ENCODE measurements around the gene FPR3. TPM values are rescaled to one million over a fixed set of nuclear protein-coding genes. Genes with fewer than 3 reads are reported as not detected.

FPR3 gene
- total and polyA plus RNA-seq, 12 donors = 0.73 to 16.5 (median 3.1) TPM

DNA sequence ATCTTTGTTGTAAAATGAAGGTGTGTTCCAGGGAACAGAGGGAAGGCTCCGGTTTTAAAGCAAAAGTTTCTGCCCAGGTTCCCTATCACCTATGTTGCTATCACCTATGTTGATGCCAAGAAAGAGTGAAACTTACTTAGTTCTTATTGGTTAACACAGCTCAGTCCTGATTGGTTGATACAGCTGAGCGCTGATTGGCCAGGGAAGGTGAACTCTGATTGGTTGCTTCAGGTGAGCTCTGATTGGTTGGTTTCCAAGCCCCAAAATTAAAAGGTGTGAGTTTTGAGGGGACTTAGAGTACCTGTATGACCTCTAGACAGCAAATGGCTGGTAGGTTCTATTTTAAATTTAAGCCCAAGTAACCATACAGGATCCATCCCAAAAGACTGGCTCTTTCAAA lies 42.2 kb downstream of the FPR3 start:
- TF ChIP-seq, protein P1, sequence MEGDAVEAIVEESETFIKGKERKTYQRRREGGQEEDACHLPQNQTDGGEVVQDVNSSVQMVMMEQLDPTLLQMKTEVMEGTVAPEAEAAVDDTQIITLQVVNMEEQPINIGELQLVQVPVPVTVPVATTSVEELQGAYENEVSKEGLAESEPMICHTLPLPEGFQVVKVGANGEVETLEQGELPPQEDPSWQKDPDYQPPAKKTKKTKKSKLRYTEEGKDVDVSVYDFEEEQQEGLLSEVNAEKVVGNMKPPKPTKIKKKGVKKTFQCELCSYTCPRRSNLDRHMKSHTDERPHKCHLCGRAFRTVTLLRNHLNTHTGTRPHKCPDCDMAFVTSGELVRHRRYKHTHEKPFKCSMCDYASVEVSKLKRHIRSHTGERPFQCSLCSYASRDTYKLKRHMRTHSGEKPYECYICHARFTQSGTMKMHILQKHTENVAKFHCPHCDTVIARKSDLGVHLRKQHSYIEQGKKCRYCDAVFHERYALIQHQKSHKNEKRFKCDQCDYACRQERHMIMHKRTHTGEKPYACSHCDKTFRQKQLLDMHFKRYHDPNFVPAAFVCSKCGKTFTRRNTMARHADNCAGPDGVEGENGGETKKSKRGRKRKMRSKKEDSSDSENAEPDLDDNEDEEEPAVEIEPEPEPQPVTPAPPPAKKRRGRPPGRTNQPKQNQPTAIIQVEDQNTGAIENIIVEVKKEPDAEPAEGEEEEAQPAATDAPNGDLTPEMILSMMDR (IDR thresholded peaks at IDR 0.05) = no peak
- no peaks in the 10 kb centered on the region for H3K27me3 ChIP-seq
- DNase-seq (no peak), ATAC-seq (no peak)
- 89 to 97% methylated on average over 2 of the region's 2 CpGs for WGBS, 2 donors
- no peak overlapping the region for H3K27ac ChIP-seq
- H3K4me3 ChIP-seq = no peak overlapping the region
- H3K36me3 ChIP-seq = no peaks in the 10 kb centered on the region
- intact Hi-C loops (cut with DNase I) = no loop called here
- no peaks in the 10 kb centered on the region for H3K4me1 ChIP-seq
- peaks cover 0 to 39% (median 0%) of the 10 kb centered on the region in 11 donors for H3K9me3 ChIP-seq

DNA sequence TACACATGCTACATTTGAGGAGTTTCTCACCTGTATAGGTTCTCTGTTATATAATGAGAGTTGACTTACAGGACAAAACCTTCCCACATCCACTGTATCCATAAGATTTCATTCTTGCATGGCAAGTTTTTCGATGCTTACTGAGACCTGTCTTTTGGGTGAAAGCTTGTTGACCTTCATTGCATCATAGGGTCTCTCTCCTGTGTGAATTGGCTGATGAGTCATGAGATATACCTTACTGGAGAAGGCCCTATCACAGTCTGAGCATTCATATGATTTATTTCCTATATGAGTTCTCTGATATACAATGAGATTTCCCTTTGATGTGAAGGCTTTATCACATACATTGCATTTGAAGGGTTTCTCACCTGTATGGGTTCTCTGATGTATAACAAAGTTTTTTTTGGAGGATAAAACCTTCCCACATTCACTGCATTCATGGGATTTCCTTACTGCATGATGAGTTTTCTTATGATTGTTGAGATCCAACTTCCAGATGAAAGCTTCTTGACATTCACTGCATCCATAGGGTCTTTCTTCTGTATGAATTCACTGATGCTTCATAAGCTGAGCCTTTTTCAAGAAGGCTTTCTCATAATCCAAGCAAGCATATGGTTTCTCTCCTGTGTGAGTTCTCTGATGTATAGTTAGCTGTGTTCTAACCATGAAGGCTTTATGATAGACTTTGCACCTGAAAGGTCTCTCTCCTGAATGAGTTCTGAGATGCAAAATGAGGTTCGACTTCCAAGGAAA lies 67.1 kb downstream of the FPR3 start:
- ATAC-seq (no peak), DNase-seq (no peak)
- TF ChIP-seq, protein P1 (IDR thresholded peaks at IDR 0.05) = no peak
- Histone ChIP-seq H3K27me3 (no peaks in the 10 kb centered on the region), H3K9me3 (peaks cover 0 to 100% (median 90%) of the 10 kb centered on the region in 11 donors), H3K27ac (no peak overlapping the region), H3K4me3 (no peak overlapping the region), H3K4me1 (no peaks in the 10 kb centered on the region), H3K36me3 (peaks cover 0 to 52% (median 0%) of the 10 kb centered on the region in 9 donors)
- intact Hi-C loops (cut with DNase I) = no loop called here
- WGBS, 2 donors = 91 to 95% methylated on average over 2 of the region's 2 CpGs

- intact Hi-C loops (cut with DNase I) = no loop called here
- WGBS, 2 donors = 99% methylated on average over 4 of the region's 4 CpGs
- H3K4me1 ChIP-seq = no peaks in the 10 kb centered on the region
- ATAC-seq (no peak), DNase-seq (no peak)
- H3K4me3 ChIP-seq = no peak overlapping the region
- peaks cover 7 to 72% (median 58%) of the 10 kb centered on the region in 9 donors for H3K36me3 ChIP-seq
- peaks cover 4 to 100% (median 53%) of the 10 kb centered on the region in 11 donors for H3K9me3 ChIP-seq
- H3K27me3 ChIP-seq = no peaks in the 10 kb centered on the region
- no peak overlapping the region for H3K27ac ChIP-seq
- TF ChIP-seq, protein P1 (IDR thresholded peaks at IDR 0.05) = no peak
Measured at GRCh38 chr19:51873097-51873496, 78.1 kb downstream of the FPR3 start.

Other genes with a start within 250 kb of the FPR3 start
- 1 to 10 TPM; 4.5 to 9.6 (median 8.3) TPM for gene ZNF175, start 223.9 kb upstream of the FPR3 start, total RNA-seq
- gene ZNF175, start 223.9 kb upstream of the FPR3 start, polyA plus RNA-seq = 1 to 10 TPM; 1.6 to 3.4 TPM
- gene SIGLEC5, start 164.8 kb upstream of the FPR3 start, total RNA-seq = 1 to 10 TPM in 1 of 10 donors, under 1 TPM in 6, not detected in 3; 0.11 to 1.2 (median 0.41) TPM
- gene SIGLEC5, start 164.8 kb upstream of the FPR3 start, polyA plus RNA-seq = under 1 TPM in 1 of 2 donors, not detected in 1; 0.01 TPM
- 1 to 10 TPM in 6 of 10 donors, under 1 TPM in 3, not detected in 1; 0.57 to 9.6 (median 1.3) TPM for gene SIGLEC14, start 148.3 kb upstream of the FPR3 start, total RNA-seq
- under 1 TPM; 0.37 to 0.93 TPM for gene SIGLEC14, start 148.3 kb upstream of the FPR3 start, polyA plus RNA-seq
- 10 to 100 TPM in 6 of 10 donors, 1 to 10 TPM in 4; 6.4 to 16.1 (median 10.1) TPM for gene SPACA6, start 101.8 kb upstream of the FPR3 start, total RNA-seq
- gene SPACA6, start 101.8 kb upstream of the FPR3 start, polyA plus RNA-seq = 10 to 100 TPM in 1 of 2 donors, 1 to 10 TPM in 1; 8.6 to 45.1 TPM
- 1 to 10 TPM in 1 of 10 donors, under 1 TPM in 8, not detected in 1; 0.17 to 1.3 (median 0.47) TPM for gene HAS1, start 71.2 kb upstream of the FPR3 start, total RNA-seq
- under 1 TPM; 0.44 to 0.83 TPM for gene HAS1, start 71.2 kb upstream of the FPR3 start, polyA plus RNA-seq
- gene FPR1, start 43.3 kb upstream of the FPR3 start, total RNA-seq = 10 to 100 TPM in 2 of 10 donors, 1 to 10 TPM in 8; 1.5 to 16.9 (median 4.0) TPM
- 1 to 10 TPM in 1 of 2 donors, under 1 TPM in 1; 0.95 to 4.4 TPM for gene FPR1, start 43.3 kb upstream of the FPR3 start, polyA plus RNA-seq
- gene FPR2, start 34.0 kb upstream of the FPR3 start, total RNA-seq = 1 to 10 TPM in 4 of 10 donors, under 1 TPM in 6; 0.17 to 5.8 (median 0.54) TPM
- under 1 TPM in 1 of 2 donors, not detected in 1; 0.67 TPM for gene FPR2, start 34.0 kb upstream of the FPR3 start, polyA plus RNA-seq
- gene ZNF577, start 92.8 kb downstream of the FPR3 start, total RNA-seq = 10 to 100 TPM in 2 of 10 donors, 1 to 10 TPM in 8; 4.6 to 12.4 (median 8.6) TPM
- gene ZNF577, start 92.8 kb downstream of the FPR3 start, polyA plus RNA-seq = 10 to 100 TPM in 1 of 2 donors, 1 to 10 TPM in 1; 7.6 to 22.8 TPM
- gene ZNF649, start 109.9 kb downstream of the FPR3 start, total RNA-seq = 10 to 100 TPM in 2 of 10 donors, 1 to 10 TPM in 8; 6.3 to 10.9 (median 8.3) TPM
- 1 to 10 TPM; 2.3 to 4.2 TPM for gene ZNF649, start 109.9 kb downstream of the FPR3 start, polyA plus RNA-seq
- 1 to 10 TPM; 2.4 to 7.1 (median 5.2) TPM for gene ZNF613, start 132.3 kb downstream of the FPR3 start, total RNA-seq
- gene ZNF613, start 132.3 kb downstream of the FPR3 start, polyA plus RNA-seq = 1 to 10 TPM; 3.4 to 3.8 TPM
- 10 to 100 TPM in 1 of 10 donors, 1 to 10 TPM in 9; 5.3 to 10.1 (median 7.5) TPM for gene ZNF350, start 191.7 kb downstream of the FPR3 start, total RNA-seq
- gene ZNF350, start 191.7 kb downstream of the FPR3 start, polyA plus RNA-seq = 1 to 10 TPM; 4.6 to 6.7 TPM
- 10 to 100 TPM in 5 of 10 donors, 1 to 10 TPM in 5; 8.1 to 13.7 (median 10.1) TPM for gene ZNF615, start 213.1 kb downstream of the FPR3 start, total RNA-seq
- gene ZNF615, start 213.1 kb downstream of the FPR3 start, polyA plus RNA-seq = 1 to 10 TPM; 2.6 to 5.5 TPM
- gene ZNF614, start 233.2 kb downstream of the FPR3 start, total RNA-seq = 1 to 10 TPM; 6.1 to 8.4 (median 6.8) TPM
- 1 to 10 TPM; 3.0 to 3.4 TPM for gene ZNF614, start 233.2 kb downstream of the FPR3 start, polyA plus RNA-seq